A549 (cell line): ENCODE measurements around the gene SBF1.
"Not testable (repeated sequence)": the region's sequence is repeated elsewhere in the genome, so short reads cannot be mapped to it uniquely, and the experiment has no call there.

ENCODE experiments used
- BHLHE40 ChIP-seq: IDR thresholded peaks from 2 replicates; pipeline ENCODE4 v1.6.1; 2012; ENCODE audit warnings: low read depth, low read length, inconsistent platforms
- EP300 ChIP-seq, 2 experiments: fragments of >200 bp; sonication (Bioruptor Twin); formaldehyde crosslinking; IDR thresholded peaks; 2 replicates in 1 of 2; 3 replicates in 1 of 2; pipeline ENCODE4 v1.6.1; 2016 to 2017
- KDM1A ChIP-seq: fragments of 200-600 bp; sonication (generic); IDR thresholded peaks from 2 replicates; pipeline ENCODE4 v1.6.1; 2016; ENCODE audit warnings: low read depth, mild to moderate bottlenecking
- NFE2L2 ChIP-seq: fragments of 150-350 bp; conservative IDR thresholded peaks from 2 replicates; pipeline ENCODE4 v1.6.1; 2014; ENCODE audit warnings: low read length
- POLR2A ChIP-seq: IDR thresholded peaks from 2 replicates; pipeline ENCODE4 v1.6.1; 2012; ENCODE audit warnings: mild to moderate bottlenecking, low read length
- ZFP36 ChIP-seq: fragments of 450-650 bp; IDR thresholded peaks from 2 replicates; pipeline ENCODE4 v1.6.1; 2014; ENCODE audit warnings: borderline replicate concordance; ENCODE audit not compliant: partially characterized antibody
- TF ChIP-seq, protein P1 (sequence below): fragments of >200 bp; sonication (Bioruptor Twin); formaldehyde crosslinking; IDR thresholded peaks from 3 replicates; pipeline ENCODE4 v1.5.1; 2016
- TF ChIP-seq, protein P2 (sequence below): fragments of 200-600 bp; sonication (generic); IDR thresholded peaks from 2 replicates; pipeline ENCODE4 v1.6.1; 2016; ENCODE audit warnings: antibody characterized with exemption, mild to moderate bottlenecking, moderate library complexity

DNA sequence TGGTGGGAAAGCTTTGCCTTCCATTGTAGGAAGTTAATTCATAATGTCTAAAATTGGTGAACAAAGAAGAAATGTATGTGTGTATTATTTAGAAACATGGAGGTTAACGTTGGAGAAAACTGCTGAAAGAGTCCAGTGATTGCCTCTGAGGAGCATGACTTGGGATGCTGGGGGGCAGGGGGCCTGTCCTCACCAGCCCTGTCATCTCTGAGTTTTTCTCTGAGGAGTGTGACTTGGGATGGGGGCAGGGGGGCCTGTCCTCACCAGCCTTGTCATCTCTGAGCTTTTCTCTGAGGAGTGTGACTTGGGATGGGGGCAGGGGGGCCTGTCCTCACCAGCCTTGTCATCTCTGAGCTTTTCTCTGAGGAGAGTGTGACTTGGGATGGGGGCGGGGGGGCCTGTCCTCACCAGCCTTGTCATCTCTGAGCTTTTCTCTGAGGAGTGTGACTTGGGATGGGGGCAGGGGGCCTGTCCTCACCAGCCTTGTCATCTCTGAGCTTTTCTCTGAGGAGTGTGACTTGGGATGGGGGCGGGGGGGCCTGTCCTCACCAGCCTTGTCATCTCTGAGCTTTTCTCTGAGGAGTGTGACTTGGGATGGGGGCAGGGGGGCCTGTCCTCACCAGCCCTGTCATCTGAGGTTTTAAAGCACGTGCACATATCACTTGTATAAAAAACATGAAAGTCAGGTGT is 77.3 kb downstream of the SBF1 start:
- TF ChIP-seq, protein P1, sequence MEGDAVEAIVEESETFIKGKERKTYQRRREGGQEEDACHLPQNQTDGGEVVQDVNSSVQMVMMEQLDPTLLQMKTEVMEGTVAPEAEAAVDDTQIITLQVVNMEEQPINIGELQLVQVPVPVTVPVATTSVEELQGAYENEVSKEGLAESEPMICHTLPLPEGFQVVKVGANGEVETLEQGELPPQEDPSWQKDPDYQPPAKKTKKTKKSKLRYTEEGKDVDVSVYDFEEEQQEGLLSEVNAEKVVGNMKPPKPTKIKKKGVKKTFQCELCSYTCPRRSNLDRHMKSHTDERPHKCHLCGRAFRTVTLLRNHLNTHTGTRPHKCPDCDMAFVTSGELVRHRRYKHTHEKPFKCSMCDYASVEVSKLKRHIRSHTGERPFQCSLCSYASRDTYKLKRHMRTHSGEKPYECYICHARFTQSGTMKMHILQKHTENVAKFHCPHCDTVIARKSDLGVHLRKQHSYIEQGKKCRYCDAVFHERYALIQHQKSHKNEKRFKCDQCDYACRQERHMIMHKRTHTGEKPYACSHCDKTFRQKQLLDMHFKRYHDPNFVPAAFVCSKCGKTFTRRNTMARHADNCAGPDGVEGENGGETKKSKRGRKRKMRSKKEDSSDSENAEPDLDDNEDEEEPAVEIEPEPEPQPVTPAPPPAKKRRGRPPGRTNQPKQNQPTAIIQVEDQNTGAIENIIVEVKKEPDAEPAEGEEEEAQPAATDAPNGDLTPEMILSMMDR, result not testable (repeated sequence)
- TF ChIP-seq, protein P2, sequence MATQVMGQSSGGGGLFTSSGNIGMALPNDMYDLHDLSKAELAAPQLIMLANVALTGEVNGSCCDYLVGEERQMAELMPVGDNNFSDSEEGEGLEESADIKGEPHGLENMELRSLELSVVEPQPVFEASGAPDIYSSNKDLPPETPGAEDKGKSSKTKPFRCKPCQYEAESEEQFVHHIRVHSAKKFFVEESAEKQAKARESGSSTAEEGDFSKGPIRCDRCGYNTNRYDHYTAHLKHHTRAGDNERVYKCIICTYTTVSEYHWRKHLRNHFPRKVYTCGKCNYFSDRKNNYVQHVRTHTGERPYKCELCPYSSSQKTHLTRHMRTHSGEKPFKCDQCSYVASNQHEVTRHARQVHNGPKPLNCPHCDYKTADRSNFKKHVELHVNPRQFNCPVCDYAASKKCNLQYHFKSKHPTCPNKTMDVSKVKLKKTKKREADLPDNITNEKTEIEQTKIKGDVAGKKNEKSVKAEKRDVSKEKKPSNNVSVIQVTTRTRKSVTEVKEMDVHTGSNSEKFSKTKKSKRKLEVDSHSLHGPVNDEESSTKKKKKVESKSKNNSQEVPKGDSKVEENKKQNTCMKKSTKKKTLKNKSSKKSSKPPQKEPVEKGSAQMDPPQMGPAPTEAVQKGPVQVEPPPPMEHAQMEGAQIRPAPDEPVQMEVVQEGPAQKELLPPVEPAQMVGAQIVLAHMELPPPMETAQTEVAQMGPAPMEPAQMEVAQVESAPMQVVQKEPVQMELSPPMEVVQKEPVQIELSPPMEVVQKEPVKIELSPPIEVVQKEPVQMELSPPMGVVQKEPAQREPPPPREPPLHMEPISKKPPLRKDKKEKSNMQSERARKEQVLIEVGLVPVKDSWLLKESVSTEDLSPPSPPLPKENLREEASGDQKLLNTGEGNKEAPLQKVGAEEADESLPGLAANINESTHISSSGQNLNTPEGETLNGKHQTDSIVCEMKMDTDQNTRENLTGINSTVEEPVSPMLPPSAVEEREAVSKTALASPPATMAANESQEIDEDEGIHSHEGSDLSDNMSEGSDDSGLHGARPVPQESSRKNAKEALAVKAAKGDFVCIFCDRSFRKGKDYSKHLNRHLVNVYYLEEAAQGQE, result not testable (repeated sequence)
- TF ChIP-seq KDM1A; BHLHE40; POLR2A; NFE2L2; ZFP36; EP300 (IDR thresholded peaks at IDR 0.05): not testable (repeated sequence)
